ENCODE measurements around the gene LBX1.

The LBX1 gene

DNA sequence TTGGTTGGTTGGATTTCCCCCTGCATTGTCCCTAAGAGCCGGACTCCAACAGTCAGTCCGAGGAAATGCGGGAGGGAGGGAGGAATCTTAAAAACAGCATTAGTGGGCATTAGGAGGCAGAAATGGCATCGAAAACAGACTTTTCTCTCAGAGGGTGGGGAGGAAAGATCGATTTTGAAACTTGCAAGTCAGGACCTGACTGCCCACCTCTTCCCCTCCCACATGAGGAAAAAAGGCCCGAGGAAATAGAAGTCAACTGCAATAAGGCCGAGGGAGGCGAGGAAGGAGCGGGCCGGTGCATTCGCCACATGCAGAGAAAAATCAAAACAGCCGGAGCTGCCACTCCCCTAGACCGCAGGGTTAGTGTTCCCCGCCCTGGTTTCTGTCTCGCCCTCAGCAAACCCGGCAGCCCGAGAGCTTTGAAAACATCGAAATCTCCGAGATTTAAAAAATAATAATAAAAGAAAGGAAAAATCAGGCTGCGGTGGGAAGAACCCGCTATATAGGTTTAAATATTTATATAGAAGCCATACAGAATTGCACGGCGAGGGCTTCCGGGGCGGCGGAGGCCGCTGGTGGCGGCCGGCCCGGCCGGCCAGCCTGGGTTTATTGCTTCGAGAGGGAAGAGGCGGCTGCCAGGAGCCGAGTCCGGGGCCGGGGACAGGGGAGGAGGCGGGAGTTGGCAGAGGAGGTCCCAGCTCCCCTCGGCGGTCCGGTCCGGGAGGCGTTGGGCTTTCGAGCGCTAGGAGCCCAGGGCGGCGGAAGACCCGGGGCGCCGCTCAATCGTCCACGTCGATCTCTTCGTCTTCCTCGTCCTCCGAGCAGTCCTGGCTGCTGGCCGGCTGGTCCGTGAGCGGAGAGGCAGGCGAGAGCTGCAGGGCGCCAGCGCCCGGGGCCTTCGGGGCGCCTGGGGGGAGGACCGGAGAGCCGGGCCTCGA, 2.5 kb downstream of the LBX1 start:
- H3K4me3 ChIP-seq (ENCODE audit: low read depth, low read length) = no peak overlapping the region

DNA sequence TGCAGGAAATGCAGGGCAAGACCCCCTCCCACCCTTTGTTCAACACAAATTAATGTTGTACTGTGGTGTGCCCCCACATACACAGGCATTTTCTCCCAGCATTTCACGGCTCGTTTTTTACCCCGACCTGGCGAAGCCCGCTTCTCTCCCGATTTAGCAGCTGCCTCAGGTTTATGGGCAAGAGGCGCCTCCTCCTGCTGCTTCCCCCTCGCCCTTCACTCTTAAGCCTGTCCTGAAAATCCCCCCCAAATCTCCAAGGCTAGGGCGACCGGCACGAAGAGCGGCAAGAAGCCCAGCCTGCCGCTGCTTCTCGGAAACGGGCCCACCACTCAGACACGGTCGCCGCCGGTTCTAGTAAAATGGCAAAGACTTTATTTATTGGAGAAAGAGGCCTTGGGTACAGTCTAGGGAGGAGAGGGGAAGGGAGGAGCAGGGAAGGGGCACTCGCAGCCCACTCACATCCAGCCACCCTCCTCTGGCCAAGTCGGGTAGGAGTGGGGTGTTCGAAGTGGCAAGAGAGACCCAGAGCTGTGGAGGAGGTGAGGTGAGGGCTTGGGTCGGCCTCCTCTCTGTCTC, 3.3 kb downstream of the LBX1 start:
- H3K4me3 ChIP-seq (ENCODE audit: low read depth, low read length) = no peak overlapping the region

DNA sequence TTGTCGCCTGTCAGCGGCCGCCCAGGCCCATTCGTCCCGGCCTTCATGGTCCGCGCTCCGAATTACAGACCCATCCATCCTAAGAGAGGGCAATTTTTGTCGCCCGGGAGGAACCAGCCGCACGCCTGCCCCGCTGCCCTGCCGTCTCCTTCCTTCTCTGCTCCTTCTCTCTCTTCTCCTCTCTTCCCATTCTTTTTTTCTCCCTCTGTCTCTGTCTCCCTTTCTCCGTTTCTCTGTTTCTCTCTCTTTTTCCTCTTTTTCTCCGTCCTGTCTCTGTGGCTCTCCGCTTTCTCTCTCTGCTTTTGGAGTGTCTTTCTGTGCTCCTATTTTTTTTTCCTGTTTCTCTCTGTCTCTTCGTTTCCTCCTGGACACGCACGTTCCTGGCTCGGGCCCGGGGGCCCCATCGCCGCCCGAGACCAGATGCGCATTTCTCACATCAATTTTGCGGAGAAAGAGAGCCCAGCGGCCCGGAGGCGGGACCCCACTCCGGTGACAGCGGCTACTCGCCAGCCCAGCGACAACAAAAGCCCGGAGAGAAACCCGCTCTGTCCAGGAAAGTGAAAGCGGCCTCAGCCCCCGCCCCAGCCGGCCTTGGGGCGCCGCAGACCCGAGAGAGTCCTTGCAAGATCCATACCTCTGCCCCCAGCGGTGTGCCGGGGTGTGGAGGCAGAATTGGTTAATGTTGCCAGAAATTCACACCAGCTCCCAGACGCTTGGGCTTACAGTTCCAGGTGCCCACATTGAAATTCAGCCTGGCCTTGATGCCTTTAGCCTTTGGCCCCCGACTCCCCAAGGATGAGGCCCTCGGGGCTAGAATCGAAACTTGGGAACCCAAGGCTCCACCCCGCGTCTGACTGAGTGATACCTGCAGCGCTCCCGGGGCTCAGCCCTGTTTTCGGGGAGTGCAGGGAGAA, 4.1 kb downstream of the LBX1 start:
- H3K4me3 ChIP-seq (ENCODE audit: low read depth, low read length) = no peak overlapping the region

DNA sequence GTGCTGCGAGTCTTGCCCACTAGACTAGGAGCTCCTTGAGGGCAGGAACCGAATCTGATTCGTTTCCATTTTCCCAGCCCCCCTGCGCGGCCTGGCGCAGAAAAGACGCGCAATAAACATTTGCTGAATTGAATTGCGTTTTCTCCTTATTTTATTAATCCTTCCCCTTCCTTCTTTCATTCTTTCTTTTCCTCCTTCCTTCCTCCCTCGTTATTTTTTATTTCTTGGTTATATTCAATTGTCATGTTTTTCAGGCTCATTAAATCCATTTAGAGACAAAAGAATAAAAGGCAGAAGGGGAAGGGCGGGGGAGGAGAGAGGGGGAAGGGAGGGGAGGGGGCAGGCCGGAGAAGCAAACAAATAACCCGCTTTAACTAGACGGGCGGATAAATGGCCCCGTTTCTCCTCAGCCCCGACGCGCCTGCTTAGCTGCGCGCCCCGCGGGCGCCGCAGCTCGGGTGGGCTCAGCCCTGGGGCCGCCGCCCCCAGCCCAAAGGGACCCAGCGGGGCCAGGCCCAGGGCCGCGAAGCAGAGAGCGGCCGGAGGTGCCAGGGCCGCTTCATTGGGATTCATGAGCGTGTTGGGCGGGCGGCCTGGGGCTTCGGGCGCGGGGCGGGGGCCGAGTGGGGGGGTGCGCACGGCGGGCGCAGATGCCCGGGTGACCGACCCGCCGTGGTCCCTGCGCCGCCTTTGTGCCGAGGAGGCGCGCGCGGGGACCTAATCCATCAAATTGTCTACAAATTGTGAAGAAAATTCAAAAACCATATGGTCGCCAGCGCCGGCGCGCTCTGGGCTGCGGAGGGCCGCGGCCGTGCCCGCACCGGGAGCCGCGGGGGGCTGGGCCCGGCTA, 5.0 kb downstream of the LBX1 start:
- H3K4me3 ChIP-seq (ENCODE audit: low read depth, low read length) = no peak overlapping the region

DNA sequence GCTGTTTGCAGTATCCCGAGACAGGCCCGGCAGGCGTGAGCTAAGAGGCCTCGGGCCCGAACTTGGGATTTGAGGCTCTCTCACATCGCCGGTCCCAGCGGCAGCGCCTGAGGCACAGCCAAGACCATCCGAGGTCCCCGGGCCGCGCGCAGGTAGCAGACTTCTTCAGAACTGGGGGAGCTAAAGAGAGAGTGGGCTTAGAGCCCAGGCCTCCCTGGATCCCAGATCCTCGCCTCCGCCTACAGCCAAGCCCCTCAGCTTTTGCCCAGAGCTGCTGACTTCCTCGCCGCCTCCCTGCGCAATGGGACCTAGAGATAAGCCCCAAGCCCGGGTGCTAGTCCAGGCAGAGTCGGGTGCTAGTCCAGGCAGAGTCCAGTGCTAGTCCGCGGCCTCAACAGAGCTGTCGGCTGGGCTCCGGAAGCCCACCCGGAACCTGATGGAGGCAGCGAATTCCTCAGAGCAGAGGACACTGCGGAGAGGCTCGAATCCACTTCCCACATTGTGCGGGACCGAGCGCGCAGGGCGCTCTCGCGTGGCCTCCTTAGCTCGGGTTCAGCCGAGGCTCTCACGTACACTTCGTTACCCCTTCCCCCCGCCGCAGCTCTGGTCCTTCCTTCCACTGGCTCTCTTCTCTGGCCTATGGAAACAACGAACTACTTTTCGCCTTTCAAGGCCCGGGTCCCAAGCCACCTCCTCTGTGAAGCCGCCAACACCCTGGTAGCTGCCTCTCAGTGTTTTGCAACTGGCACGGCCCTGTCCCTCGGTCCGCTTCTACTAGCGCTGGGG, 5.8 kb downstream of the LBX1 start:
- no peak overlapping the region for H3K4me3 ChIP-seq (ENCODE audit: low read depth, low read length)

DNA sequence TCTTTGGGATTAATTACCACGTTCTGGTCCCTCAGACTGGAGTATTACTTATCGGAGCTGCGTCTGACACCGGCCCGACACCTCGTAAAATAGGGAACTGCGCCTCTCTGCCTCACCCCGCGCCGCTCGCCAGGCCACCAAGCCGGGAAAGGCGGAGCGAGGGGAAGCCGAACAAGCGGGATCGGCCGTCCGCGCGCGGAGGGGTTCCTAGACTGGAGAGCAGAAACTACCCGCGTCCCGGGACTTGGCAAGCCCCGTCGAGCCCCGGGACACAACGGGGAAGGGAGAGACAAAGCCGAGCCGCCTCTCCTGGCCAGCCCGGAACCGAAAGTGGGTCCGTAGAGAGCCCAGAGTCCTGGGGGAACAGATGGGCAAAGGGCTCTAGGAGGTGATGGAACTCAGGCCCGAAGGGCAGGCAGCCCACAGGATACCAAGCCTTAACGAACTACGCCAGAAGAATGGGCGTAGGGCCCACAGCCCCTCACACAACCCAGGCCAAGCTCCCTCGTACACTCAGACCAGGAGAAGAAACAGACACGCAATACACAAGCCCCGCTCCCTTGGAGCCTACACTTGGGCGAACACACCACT, 6.5 kb downstream of the LBX1 start:
- no peak overlapping the region for H3K4me3 ChIP-seq (ENCODE audit: low read depth, low read length)

GRCh38 chr10:101221963-101222531, 7.2 kb downstream of the LBX1 start:
- H3K4me3 ChIP-seq (ENCODE audit: low read depth, low read length) = no peak overlapping the region

GRCh38 chr10:101221549-101221948, 7.7 kb downstream of the LBX1 start:
- H3K4me3 ChIP-seq (ENCODE audit: low read depth, low read length) = no peak overlapping the region

DNA sequence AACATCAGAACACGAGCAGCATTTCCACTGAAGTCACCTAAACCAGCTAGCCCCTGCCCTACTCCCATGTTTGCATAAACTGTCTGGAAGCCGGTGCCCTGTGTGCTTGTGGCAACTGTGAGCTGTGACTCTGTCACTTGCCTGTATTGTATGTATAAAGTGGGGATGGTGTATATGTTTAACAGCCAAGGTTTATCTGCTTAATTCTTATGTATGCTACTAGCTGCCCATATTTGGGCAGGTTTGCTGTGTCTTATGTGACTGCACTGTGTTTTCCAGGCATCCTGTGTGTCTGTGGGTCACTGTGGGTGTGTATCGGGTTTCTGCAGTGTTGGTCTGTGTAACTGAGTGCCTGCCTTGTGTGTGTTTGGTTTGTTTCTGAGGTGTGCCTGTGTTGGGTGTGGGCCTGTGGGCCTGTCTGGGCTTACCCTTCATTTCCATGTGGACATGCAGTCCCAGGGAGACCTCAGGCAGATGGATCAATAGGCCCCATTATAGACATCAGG, 9.3 kb downstream of the LBX1 start:
- no peak overlapping the region for H3K4me3 ChIP-seq (ENCODE audit: low read depth, low read length)

- no peak overlapping the region for H3K4me3 ChIP-seq (ENCODE audit: low read depth, low read length)
Observed at GRCh38 chr10:101219139-101219945, 9.9 kb downstream of the LBX1 start.

GRCh38 chr10:101218351-101219138, 10.7 kb downstream of the LBX1 start:
- no peak overlapping the region for H3K4me3 ChIP-seq (ENCODE audit: low read depth, low read length)

DNA sequence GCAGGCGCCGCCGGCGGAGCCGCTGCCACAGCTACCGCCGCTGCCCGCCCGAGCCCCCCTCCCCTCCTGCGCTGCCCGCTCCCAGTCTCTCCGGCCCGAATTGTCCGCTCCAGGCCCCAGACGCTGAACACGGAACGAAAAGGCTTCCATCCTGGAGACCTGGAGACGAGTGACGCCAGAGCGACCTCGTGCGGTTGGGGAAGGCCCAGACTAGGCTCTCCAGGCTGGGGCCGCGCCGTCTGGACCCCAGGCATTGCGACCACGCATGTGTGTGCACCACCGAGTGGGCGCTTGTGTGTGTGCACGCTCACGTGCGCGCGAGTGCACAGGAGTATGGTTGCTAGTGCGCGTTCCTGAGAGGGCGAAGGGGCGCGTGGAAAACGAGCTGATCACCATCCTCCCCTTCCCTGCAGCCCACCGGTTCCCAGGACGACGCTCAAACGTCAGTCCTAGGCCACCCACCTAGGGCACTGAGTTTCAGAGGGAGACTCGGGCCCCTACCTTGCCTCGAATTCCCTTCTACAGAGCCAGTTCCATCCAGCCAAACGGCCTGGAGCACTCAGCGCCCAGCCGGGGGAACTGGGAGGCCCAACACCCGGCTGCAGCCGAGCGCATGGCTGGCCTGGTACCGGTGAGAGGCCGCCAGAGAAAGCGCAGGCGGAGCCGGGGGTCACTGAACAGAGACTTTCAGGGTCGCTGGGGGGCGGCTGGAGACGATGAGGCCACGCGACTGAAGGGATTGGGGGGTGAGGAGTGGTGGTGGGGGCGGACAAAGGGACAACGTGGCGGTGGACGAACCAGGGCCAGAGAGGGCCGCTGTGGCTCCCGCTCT, 11.6 kb downstream of the LBX1 start:
- no peak overlapping the region for H3K4me3 ChIP-seq (ENCODE audit: low read depth, low read length)

DNA sequence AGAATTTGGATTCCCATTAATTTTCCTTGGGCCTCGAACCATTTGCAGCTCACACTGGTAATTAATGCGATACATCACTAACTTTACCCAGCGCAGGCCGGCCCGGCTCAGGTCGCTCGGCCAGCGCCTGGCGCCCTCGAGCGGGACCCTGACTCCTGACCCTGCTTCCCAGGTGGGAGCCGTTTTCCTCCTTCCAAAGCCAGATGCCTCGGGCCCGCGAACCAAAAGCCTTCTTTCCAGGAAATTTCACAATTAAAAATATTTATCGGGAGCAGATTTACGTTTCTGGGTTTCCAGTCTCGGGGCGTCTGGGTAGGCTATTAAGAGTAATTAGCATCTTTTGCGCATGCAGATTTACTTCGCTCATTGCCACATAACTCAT, 12.2 kb downstream of the LBX1 start:
- no peak overlapping the region for H3K4me3 ChIP-seq (ENCODE audit: low read depth, low read length)

GRCh38 chr10:101216207-101217043, 12.8 kb downstream of the LBX1 start:
- H3K4me3 ChIP-seq (ENCODE audit: low read depth, low read length) = no peak overlapping the region

- H3K4me3 ChIP-seq (ENCODE audit: low read depth, low read length) = no peak overlapping the region
Observed at GRCh38 chr10:101215397-101216206, 13.7 kb downstream of the LBX1 start.

Data from iPS-11a (cell line).